GM12892 (cell line): ENCODE data around the gene IGFBP7.

Experiments
- POLR2A ChIP-seq: IDR thresholded peaks from 2 replicates; pipeline ENCODE4 v1.6.1; 2011; ENCODE audit warnings: low read depth, low read length, control low read depth
- POLR2AphosphoS5 ChIP-seq: IDR thresholded peaks from 2 replicates; pipeline ENCODE4 v1.6.1; 2011; ENCODE audit warnings: low read depth, low read length, control low read depth
- TAF1 ChIP-seq: IDR thresholded peaks from 2 replicates; pipeline ENCODE4 v1.6.1; 2011; ENCODE audit warnings: low read depth, mild to moderate bottlenecking, control low read depth, low read length, borderline replicate concordance

- TF ChIP-seq POLR2A (no peak), POLR2AphosphoS5 (no peak), TAF1 (no peak)
These were observed 56.7 kb downstream of the IGFBP7 start for GRCh38 chr4:57053508-57053907.
